Activated CD4-positive, CD25-positive, alpha-beta regulatory T cell treated with anti-CD3 and anti-CD28 coated beads, Interleukin-2, amount 50 U/mL, for 72 hours (primary cell): ENCODE measurements around the gene S100A8.
"Not testable (repeated sequence)": the region's sequence is repeated elsewhere in the genome, so short reads cannot be mapped to it uniquely, and the experiment has no call there.

ENCODE experiments used
- DNase-seq: peaks from one replicate; pipeline ENCODE4 v3.0.0; 2021

The S100A8 gene

GRCh38 chr1:153390938-153391710 lies at the start of gene S100A8:
Gene S100A8, minus strand, starts transcription at chr1:153391073. Its CDS starts 538 bp downstream, at chr1:153390535.
- DNase-seq: no peak

GRCh38 chr1:153439273-153439672 lies 48.4 kb upstream of the S100A8 start:
- no peak for DNase-seq

GRCh38 chr1:153438599-153438998 lies 47.7 kb upstream of the S100A8 start:
- DNase-seq: no peak

- DNase-seq: no peak
Observed at GRCh38 chr1:153437236-153437635, 46.4 kb upstream of the S100A8 start.

GRCh38 chr1:153434746-153435455 lies 44.0 kb upstream of the S100A8 start:
- no peak for DNase-seq

GRCh38 chr1:153432874-153433681 lies 42.2 kb upstream of the S100A8 start:
- DNase-seq: no peak

- no peak for DNase-seq
Observed at GRCh38 chr1:153431928-153432327, 41.1 kb upstream of the S100A8 start.

GRCh38 chr1:153431427-153431826 lies 40.6 kb upstream of the S100A8 start:
- no peak for DNase-seq

- DNase-seq: no peak
Observed at GRCh38 chr1:153431002-153431401, 40.1 kb upstream of the S100A8 start.

GRCh38 chr1:153430561-153430960 lies 39.7 kb upstream of the S100A8 start:
- DNase-seq: no peak

GRCh38 chr1:153430166-153430553 lies 39.3 kb upstream of the S100A8 start:
- DNase-seq: no peak

- DNase-seq: no peak
Observed at GRCh38 chr1:153429266-153430165, 38.6 kb upstream of the S100A8 start.

GRCh38 chr1:153428791-153429190 lies 37.9 kb upstream of the S100A8 start:
- DNase-seq: no peak

GRCh38 chr1:153428073-153428638 lies 37.3 kb upstream of the S100A8 start:
- no peak for DNase-seq

GRCh38 chr1:153426809-153427208 lies 35.9 kb upstream of the S100A8 start:
- no peak for DNase-seq

- DNase-seq: peak; percentile 54
Observed at GRCh38 chr1:153422450-153423068, 31.7 kb upstream of the S100A8 start.

- no peak for DNase-seq
Observed at GRCh38 chr1:153420306-153420705, 29.4 kb upstream of the S100A8 start.

- DNase-seq: not testable (repeated sequence)
Observed at GRCh38 chr1:153419436-153419793, 28.5 kb upstream of the S100A8 start.

- DNase-seq: not testable (repeated sequence)
Observed at GRCh38 chr1:153418758-153419435, 28.0 kb upstream of the S100A8 start.

GRCh38 chr1:153417136-153417888 lies 26.4 kb upstream of the S100A8 start:
- no peak for DNase-seq
